ENCODE measurements around the gene HIVEP2.

The HIVEP2 gene

DNA sequence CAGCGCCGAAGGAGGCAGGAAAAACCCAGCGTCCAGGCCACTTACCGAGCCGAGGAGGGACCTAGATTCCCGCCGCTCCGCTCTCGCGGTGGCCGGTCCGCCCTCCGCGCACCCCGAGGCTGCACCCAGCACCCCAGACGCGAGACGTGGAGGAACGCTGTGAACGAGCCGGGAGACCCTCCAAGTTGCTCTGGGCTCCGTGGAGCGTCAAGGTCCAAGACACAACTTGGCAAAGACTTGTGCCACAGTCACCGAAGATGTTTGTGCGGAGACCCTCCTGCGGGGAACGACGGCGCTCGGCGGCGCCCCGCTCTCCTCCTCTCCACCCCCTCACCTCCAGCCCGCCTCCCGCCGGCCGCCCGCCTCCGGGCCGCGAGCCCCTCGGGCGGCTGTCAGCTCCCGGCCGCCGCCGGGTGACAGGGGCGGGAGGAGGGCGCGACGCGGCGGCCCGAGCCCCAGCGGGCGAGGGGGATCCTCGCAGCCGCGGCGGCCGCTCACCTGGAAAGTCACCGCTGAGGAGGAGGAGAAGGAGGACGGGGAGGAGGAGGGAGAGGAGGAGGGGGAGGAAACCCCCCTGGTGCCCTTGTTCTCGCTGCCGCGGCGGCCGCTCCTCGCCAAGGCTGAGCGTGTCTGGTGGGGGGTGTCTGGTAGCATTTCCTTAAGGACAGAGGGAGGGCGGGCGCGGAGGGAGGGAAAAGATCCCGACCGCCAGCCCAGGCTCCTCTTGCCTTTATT lies 637 bp upstream of the HIVEP2 start:
- no peaks in the 10 kb centered on the region for H3K36me3 ChIP-seq (ENCODE audit: control insufficient read depth, insufficient read depth, low read length)
- peak overlapping the region; percentile 79 for H3K27ac ChIP-seq (ENCODE audit: low read depth, low read length)
- peaks cover 10% of the 10 kb centered on the region; the same call in 1 of the 2 replicates for H3K4me1 ChIP-seq (ENCODE audit: control insufficient read depth, insufficient read depth, low read length)
- H3K27me3 ChIP-seq (ENCODE audit: control insufficient read depth, insufficient read depth, low read length), result peaks cover 8% of the 10 kb centered on the region; the same call in 1 of the 2 replicates
- H3K9me3 ChIP-seq (ENCODE audit: control insufficient read depth, insufficient read depth, low read depth, low read length), result no peaks in the 10 kb centered on the region
- H3K4me3 ChIP-seq (ENCODE audit: low read depth, low read length), result peak overlapping the region; percentile 92
- peak overlapping the region; percentile 95 for H3K9ac ChIP-seq (ENCODE audit: low read length)

GRCh38 chr6:142944124-142945048 lies 590 bp downstream of the HIVEP2 start:
- H3K4me1 ChIP-seq (ENCODE audit: control insufficient read depth, insufficient read depth, low read length), result peaks cover 10% of the 10 kb centered on the region; the same call in 1 of the 2 replicates
- H3K36me3 ChIP-seq (ENCODE audit: control insufficient read depth, insufficient read depth, low read length), result no peaks in the 10 kb centered on the region
- H3K9ac ChIP-seq (ENCODE audit: low read length), result peak overlapping the region; percentile 96
- peaks cover 8% of the 10 kb centered on the region; the same call in 1 of the 2 replicates for H3K27me3 ChIP-seq (ENCODE audit: control insufficient read depth, insufficient read depth, low read length)
- H3K9me3 ChIP-seq (ENCODE audit: control insufficient read depth, insufficient read depth, low read depth, low read length), result no peaks in the 10 kb centered on the region
- H3K4me3 ChIP-seq (ENCODE audit: low read depth, low read length), result peak overlapping the region; percentile 92
- H3K27ac ChIP-seq (ENCODE audit: low read depth, low read length), result peak overlapping the region; percentile 71; the same call in 1 of the 2 replicates

DNA sequence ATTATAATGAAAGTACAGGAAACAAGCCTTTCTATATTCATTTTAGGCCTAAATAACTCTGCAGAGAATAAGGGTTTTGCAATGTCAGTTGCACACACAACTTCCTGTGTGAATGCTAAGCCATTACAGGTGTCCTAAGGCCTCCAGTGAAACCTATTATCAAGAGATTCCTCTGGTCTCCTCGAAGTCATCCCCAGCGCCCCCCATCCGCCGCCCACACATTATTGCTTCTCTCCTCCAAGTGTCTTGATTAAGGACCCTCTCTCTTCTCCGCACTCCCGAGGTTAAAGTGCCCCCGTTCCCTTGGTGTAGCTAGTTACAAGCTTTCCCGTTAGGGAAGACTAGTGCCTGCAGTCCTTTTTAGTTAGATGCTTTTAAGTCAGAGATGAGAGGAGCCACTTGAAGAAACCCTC lies 1.3 kb downstream of the HIVEP2 start:
- Histone ChIP-seq H3K4me1 (ENCODE audit: control insufficient read depth, insufficient read depth, low read length) (peaks cover 10% of the 10 kb centered on the region; the same call in 1 of the 2 replicates), H3K9ac (ENCODE audit: low read length) (peak overlapping the region; percentile 96), H3K27ac (ENCODE audit: low read depth, low read length) (no peak overlapping the region), H3K36me3 (ENCODE audit: control insufficient read depth, insufficient read depth, low read length) (no peaks in the 10 kb centered on the region), H3K9me3 (ENCODE audit: control insufficient read depth, insufficient read depth, low read depth, low read length) (no peaks in the 10 kb centered on the region), H3K27me3 (ENCODE audit: control insufficient read depth, insufficient read depth, low read length) (peaks cover 8% of the 10 kb centered on the region; the same call in 1 of the 2 replicates), H3K4me3 (ENCODE audit: low read depth, low read length) (peak overlapping the region; percentile 92)

DNA sequence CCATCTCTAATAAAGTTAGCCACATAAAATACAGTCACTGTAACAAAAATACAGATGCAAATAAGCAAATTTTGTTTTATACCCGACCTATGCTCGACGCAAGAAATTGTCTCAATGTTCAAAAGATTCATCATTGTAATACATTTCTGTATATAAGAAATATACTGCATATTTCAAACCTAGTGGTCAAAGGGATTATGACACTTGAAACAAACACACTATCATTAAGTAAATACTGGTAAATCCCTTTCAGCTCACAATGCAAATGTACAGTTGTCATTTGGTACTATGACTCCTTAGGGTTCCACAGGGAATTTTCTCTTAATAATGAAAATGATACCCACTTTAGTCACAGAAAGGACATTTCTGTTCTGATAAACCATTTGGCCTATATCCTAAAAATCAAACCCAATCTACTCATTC lies 2.2 kb downstream of the HIVEP2 start:
- H3K4me1 ChIP-seq (ENCODE audit: control insufficient read depth, insufficient read depth, low read length), result peaks cover 6% of the 10 kb centered on the region; the same call in 1 of the 2 replicates
- H3K4me3 ChIP-seq (ENCODE audit: low read depth, low read length), result no peak overlapping the region

GRCh38 chr6:142942238-142942637 lies 2.7 kb downstream of the HIVEP2 start:
- Histone ChIP-seq H3K27me3 (ENCODE audit: control insufficient read depth, insufficient read depth, low read length) (no peaks in the 10 kb centered on the region), H3K36me3 (ENCODE audit: control insufficient read depth, insufficient read depth, low read length) (no peaks in the 10 kb centered on the region), H3K9me3 (ENCODE audit: control insufficient read depth, insufficient read depth, low read depth, low read length) (no peaks in the 10 kb centered on the region), H3K4me1 (ENCODE audit: control insufficient read depth, insufficient read depth, low read length) (peaks cover 6% of the 10 kb centered on the region; the same call in 1 of the 2 replicates), H3K9ac (ENCODE audit: low read length) (no peak overlapping the region), H3K27ac (ENCODE audit: low read depth, low read length) (no peak overlapping the region), H3K4me3 (ENCODE audit: low read depth, low read length) (no peak overlapping the region)

More for the DNA sequence above, 2.2 kb downstream of the HIVEP2 start:
- Histone ChIP-seq H3K9me3 (ENCODE audit: control insufficient read depth, insufficient read depth, low read depth, low read length) (no peaks in the 10 kb centered on the region), H3K9ac (ENCODE audit: low read length) (no peak overlapping the region), H3K27ac (ENCODE audit: low read depth, low read length) (no peak overlapping the region), H3K36me3 (ENCODE audit: control insufficient read depth, insufficient read depth, low read length) (no peaks in the 10 kb centered on the region), H3K27me3 (ENCODE audit: control insufficient read depth, insufficient read depth, low read length) (no peaks in the 10 kb centered on the region; the same call in 1 of the 2 replicates)

DNA sequence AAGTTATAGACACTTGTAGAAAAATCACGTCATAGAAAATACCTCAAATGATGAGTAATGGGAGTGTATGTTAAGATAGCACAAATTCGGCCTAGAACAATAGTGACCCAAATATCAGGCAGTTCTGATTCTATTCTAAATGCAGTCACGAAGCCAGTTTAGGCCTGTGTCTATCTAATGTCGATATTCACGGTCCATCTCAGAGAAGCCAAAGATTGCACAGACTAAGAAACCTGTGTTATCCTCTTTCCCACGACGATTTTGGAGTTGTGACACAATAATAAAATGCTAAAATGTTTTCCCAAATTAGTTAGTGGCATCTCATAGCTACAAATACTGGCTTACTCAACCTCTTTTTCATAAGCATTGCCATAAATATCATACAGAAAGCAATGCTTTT lies 4.0 kb downstream of the HIVEP2 start:
- H3K4me1 ChIP-seq (ENCODE audit: control insufficient read depth, insufficient read depth, low read length), result peaks cover 6% of the 10 kb centered on the region; the same call in 1 of the 2 replicates
- no peaks in the 10 kb centered on the region for H3K36me3 ChIP-seq (ENCODE audit: control insufficient read depth, insufficient read depth, low read length)
- no peaks in the 10 kb centered on the region for H3K9me3 ChIP-seq (ENCODE audit: control insufficient read depth, insufficient read depth, low read depth, low read length)
- no peak overlapping the region for H3K4me3 ChIP-seq (ENCODE audit: low read depth, low read length)
- H3K9ac ChIP-seq (ENCODE audit: low read length), result no peak overlapping the region
- no peak overlapping the region for H3K27ac ChIP-seq (ENCODE audit: low read depth, low read length)
- H3K27me3 ChIP-seq (ENCODE audit: control insufficient read depth, insufficient read depth, low read length), result no peaks in the 10 kb centered on the region

GRCh38 chr6:142940487-142940886 lies 4.5 kb downstream of the HIVEP2 start:
- H3K4me3 ChIP-seq (ENCODE audit: low read depth, low read length), result no peak overlapping the region
- no peak overlapping the region for H3K27ac ChIP-seq (ENCODE audit: low read depth, low read length)
- H3K9me3 ChIP-seq (ENCODE audit: control insufficient read depth, insufficient read depth, low read depth, low read length), result no peaks in the 10 kb centered on the region
- no peak overlapping the region for H3K9ac ChIP-seq (ENCODE audit: low read length)
- H3K4me1 ChIP-seq (ENCODE audit: control insufficient read depth, insufficient read depth, low read length), result peaks cover 6% of the 10 kb centered on the region; the same call in 1 of the 2 replicates
- H3K36me3 ChIP-seq (ENCODE audit: control insufficient read depth, insufficient read depth, low read length), result no peaks in the 10 kb centered on the region
- no peaks in the 10 kb centered on the region for H3K27me3 ChIP-seq (ENCODE audit: control insufficient read depth, insufficient read depth, low read length)

GRCh38 chr6:142938510-142938909 lies 6.5 kb downstream of the HIVEP2 start:
- Histone ChIP-seq H3K9ac (ENCODE audit: low read length) (no peak overlapping the region), H3K4me1 (ENCODE audit: control insufficient read depth, insufficient read depth, low read length) (peaks cover 3% of the 10 kb centered on the region; the same call in 1 of the 2 replicates), H3K27ac (ENCODE audit: low read depth, low read length) (no peak overlapping the region), H3K27me3 (ENCODE audit: control insufficient read depth, insufficient read depth, low read length) (no peaks in the 10 kb centered on the region), H3K36me3 (ENCODE audit: control insufficient read depth, insufficient read depth, low read length) (no peaks in the 10 kb centered on the region), H3K9me3 (ENCODE audit: control insufficient read depth, insufficient read depth, low read depth, low read length) (no peaks in the 10 kb centered on the region), H3K4me3 (ENCODE audit: low read depth, low read length) (no peak overlapping the region)

DNA sequence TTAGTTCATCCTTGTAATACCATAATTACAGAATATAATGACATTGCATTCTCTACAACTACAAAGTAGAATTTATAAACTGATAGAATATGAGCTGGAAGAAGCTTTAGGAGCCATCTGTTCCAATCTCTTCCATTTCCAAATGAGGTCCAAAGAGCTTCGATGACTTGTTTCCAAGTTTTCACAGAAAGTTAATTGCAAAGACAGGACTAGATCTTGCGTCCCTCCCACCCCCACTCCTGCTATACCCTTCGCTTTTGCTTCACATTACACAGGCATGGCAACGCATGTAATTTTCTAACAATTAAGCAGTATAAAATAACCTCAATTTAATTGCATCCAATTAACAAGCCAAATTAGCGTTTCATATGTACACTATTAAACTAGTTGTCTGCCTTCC lies 7.0 kb downstream of the HIVEP2 start:
- Histone ChIP-seq H3K27ac (ENCODE audit: low read depth, low read length) (no peak overlapping the region), H3K4me3 (ENCODE audit: low read depth, low read length) (no peak overlapping the region), H3K27me3 (ENCODE audit: control insufficient read depth, insufficient read depth, low read length) (no peaks in the 10 kb centered on the region), H3K9me3 (ENCODE audit: control insufficient read depth, insufficient read depth, low read depth, low read length) (no peaks in the 10 kb centered on the region), H3K4me1 (ENCODE audit: control insufficient read depth, insufficient read depth, low read length) (peaks cover under 1% of the 10 kb centered on the region; the same call in 1 of the 2 replicates), H3K9ac (ENCODE audit: low read length) (no peak overlapping the region), H3K36me3 (ENCODE audit: control insufficient read depth, insufficient read depth, low read length) (no peaks in the 10 kb centered on the region)

GRCh38 chr6:142935553-142936517 lies 9.1 kb downstream of the HIVEP2 start:
- Histone ChIP-seq H3K27ac (ENCODE audit: low read depth, low read length) (no peak overlapping the region), H3K36me3 (ENCODE audit: control insufficient read depth, insufficient read depth, low read length) (no peaks in the 10 kb centered on the region), H3K4me3 (ENCODE audit: low read depth, low read length) (no peak overlapping the region), H3K9ac (ENCODE audit: low read length) (no peak overlapping the region), H3K4me1 (ENCODE audit: control insufficient read depth, insufficient read depth, low read length) (peaks cover 3% of the 10 kb centered on the region; the same call in 1 of the 2 replicates), H3K27me3 (ENCODE audit: control insufficient read depth, insufficient read depth, low read length) (no peaks in the 10 kb centered on the region), H3K9me3 (ENCODE audit: control insufficient read depth, insufficient read depth, low read depth, low read length) (no peaks in the 10 kb centered on the region)

Data from HUES6 (cell line).